Inflammatory macrophage treated with lipopolysaccharide for 4 hours (primary cell): ENCODE results near the gene FAM174A.
"Not testable (repeated sequence)": the region's sequence is repeated elsewhere in the genome, so short reads cannot be mapped to it uniquely, and the experiment has no call there.

Experiments
- DNase-seq: peaks from one replicate; pipeline ENCODE4 v3.0.0-alpha.2; 2020

FAM174A gene

DNA sequence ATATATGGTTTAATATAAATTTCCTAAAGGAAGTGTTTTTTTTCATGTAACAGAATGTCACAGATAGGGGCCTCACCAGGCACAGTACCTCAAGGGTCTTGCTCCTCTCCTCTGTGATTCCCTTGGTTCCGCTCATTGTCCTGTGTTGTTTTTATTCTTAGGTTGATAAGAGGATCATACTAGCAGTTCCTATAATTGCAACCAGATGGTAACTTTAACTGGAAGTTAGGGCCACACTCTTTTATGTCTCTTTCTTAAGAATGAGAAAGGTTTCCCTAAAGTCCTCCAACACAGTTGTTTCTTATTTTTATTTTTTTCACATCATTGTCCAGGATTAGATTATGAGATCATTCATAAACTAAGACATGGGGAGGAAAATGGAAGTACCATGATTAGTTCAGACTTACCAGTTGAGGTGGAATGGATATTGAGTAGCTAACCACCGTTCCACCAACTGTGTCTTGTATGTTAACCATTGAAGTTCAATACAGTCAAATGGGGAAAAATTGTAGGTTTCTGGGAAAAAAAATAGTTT lies 41.1 kb downstream of the FAM174A start:
- no peak for DNase-seq

DNA sequence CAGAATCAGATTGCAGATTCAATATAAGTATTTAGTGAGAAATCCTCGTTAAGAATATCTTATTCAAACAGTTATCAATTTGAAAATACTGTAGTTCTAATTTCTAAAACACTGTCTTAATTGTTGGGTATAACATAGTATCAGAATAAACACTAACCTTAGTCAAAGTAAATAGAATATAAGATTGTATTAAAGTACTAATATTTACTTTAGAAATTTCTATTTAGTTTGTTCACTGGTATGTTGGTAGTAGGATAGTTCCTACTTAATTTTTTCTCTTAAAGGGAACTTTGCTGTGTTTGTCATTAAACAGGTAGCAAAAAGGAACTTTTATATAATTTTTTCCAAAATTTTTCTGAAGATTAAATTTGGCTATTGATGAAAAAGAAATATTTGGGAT lies 42.3 kb downstream of the FAM174A start:
- DNase-seq = no peak

DNA sequence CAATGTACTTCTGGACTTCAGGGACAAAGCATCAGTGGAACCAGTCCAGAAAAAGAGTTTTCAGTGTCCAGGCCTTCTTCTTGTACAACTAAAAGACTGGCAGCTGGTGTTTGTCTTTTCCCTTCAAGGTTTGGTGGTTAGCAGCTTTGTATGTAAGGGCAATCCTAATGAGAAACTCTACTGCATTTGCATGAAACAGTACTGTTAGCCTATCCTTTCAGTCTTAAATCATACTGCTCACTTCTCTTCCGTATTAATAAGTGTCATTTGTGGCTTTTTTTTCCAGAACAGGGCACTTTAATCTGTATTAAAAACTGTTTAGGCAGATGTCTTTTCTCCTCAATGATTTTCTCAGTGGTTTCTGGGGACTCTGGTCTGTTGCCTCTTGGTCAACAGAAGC lies 48.9 kb downstream of the FAM174A start:
- no peak for DNase-seq

DNA sequence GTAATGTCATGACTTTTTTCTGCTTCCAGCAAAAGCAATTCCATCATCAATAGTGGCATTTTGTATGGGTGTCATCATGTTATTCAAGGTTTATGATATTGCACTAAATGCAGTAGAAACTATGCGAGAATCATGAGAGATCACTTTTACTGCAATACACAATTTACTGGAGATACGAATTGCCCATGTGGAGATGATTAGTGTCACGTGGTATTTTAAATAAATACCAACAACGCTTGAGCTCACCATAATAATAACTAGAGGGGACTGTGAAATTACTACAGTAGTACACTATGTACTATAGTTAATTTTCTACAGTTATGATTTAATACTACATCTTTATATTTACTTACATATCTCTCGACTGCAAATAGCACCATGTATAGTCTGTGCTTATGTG lies 49.7 kb downstream of the FAM174A start:
- no peak for DNase-seq

DNA sequence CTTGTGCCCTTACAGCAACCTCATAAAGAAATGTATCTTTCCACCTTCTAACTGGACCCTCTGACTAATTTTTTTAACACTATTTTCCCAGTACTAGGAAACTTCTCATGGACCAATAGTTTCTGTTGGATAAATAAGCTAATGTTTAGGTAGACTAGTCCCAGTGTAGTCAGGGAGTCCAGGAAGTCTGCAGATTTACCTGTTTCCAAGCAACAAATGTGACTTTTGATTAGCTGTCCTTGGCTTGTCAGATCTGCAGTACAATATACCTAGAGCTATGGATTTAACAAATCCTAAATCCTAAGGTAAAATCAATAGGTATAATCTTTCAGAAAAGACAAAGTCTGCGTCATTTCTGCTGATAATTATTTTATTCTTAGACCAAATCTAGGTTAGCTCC lies 55.7 kb downstream of the FAM174A start:
- no peak for DNase-seq

DNA sequence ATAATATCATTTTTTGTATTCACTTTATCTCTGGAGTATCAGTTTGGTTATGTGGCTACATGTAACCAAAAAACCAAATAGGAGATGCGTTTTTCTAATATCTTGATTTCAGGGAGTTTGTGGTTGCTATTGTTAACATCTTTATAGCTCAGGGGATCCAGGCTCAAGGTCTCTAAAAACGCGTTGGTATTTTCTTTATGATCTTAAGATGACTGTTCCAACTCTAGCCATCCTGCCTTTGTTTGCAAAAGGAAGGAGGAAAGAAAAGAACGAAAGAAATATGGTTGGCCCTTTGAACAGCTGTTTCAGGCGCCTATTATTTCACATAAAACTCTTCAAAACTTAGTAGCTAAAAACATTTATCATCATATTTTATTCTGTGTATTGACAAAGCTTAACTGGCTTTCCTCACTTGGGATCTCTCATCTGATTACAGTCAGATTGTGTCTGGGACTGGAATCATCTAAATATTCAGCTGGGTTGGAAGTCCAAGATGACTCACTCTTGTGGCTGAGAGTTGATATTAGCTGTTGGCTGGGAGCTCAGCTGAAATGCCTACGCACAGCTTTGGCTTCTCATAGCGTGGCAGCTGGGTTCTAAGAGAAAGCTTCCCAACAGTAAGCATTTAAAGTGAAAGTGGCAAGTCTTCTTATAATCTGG lies 60.1 kb downstream of the FAM174A start:
- DNase-seq = no peak

DNA sequence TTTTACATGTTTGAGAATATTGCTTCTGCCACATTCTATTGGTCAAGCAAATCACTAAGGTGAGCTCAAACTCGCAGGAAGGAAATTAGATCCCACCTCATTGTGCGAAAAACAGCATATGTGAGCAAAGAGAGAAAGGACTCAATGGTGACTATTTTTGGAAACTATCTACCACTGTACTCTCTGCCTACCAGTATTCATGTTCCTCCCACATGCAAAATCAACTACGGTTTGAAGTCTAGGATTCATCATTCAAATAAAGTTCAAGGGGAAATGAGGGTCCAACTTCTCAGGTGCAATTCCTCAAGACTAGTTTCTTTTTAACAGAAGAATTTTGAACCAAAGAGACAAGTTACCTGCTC lies 60.6 kb downstream of the FAM174A start:
- DNase-seq = no peak

DNA sequence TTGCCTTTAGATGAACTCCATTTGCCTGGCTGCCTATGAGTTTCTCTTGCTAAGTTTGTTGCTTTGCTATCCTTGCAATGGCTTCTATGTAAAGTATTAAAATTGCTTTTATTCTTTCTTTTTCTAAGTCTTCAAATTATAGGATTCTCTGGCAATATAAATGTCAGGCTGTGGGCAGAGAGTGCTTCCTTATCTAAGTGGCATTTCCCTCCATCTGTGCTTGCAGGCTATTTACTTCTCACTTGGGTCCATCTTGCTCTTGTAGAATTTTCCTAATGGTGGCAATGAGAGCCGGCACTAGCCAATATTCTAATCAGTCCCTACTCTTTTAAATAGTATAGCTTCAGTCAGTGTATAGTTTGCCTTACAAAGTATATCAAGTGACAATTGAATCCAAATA lies 63.3 kb downstream of the FAM174A start:
- DNase-seq = no peak

DNA sequence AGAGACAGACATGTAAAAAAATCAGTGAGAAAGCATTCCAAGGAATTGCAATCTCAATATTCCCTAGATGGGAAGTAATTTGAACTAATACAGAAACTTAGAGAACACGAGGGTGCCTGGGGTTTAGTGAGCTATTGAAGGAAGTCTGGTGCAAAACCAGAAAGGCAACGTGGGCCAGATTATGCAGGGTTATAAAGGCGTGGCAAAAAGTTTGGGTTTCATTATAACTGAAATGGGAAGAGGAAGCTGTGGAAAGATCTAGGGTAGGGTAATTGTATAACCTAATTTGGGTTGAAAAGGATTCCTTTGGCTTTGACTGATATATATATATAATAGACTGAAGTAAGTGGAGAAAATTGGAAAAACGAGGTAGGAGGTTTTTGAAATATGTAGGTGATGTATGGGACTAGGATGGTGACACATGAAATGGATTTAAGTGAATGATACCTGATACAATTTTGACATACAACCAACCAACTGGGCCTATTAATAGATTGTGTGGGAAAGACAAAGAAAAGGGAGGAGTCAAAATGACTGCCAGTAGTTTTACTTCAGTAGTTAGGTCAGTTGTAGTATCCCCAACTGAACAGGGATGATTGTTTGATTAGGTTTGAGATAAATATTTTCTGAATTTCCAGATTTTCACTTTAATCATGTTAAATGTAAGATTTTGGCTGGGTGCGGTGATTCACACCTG lies 65.3 kb downstream of the FAM174A start:
- DNase-seq = peak; percentile 34

DNA sequence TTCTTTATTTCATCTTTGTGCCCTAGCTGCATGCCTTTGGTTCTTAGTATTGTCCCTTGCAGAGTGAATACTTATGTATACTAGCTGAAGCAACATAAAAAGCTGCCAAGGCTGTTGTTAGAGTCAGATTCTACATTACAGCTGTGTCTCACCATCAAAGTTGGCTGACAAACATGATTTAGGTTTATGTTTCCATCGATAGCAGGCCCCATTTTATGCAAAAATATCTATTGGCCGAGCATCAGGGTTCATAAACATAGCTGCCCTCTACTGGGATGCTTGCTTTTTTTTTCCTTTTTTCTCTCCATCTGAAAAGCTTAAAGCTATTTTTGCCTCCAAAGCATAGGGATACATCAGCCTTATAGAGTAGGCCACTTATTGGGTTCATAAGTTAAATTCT lies 68.0 kb downstream of the FAM174A start:
- no peak for DNase-seq

DNA sequence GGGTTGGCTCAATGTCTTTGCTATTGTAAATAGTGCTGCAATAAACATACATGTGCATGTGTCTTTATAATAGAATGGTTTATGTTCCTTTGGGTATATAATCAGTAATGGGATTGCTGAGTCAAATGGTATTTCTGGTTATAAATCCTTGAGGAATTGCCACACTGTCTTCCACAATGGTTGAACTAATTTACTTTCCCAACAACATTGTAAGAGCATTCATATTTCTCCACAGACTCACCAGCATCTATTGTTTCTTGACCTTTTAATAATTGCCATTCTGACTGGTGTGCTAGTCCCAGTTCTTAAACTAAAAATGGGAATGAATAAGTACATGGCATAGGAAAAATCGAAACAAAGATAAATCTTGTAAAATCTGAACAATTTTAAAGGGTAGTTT lies 68.8 kb downstream of the FAM174A start:
- DNase-seq = not testable (repeated sequence)

DNA sequence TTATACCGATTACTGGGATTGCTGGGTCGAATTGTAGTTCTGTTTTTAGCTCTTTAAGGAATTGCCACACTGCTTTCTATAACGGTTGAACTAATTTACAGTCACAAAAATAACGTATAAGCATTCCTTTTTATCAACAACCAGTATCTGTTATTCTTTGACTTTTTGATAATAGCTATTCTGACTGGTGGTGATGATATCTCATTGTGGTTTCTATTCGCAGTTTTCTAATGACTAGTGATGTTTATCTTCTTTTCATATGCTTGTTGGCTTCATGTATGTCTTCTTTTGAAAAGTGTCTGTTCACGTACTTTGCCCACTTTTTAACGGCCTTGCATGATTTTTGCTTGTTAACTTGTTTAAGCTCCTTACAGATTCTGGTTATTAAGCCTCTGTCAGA lies 74.4 kb downstream of the FAM174A start:
- no peak for DNase-seq

DNA sequence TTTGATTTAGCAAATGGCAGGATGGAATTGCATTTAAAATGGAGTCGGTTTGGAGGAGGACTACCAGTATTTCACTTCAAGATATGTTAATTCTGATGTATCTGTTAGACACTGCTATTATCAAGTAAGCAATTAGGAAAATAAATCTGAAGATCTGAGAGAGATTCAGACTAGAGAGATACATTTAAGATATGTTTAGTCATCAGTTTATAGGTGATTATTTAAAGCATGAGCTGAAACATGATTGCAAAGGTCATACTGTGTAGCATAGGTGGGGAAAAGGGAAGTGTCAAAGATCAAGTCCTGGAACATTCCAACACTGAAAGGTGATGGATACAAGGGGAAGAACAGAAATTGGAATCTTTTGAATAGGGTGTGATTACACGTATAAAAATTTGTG lies 79.1 kb downstream of the FAM174A start:
- no peak for DNase-seq

DNA sequence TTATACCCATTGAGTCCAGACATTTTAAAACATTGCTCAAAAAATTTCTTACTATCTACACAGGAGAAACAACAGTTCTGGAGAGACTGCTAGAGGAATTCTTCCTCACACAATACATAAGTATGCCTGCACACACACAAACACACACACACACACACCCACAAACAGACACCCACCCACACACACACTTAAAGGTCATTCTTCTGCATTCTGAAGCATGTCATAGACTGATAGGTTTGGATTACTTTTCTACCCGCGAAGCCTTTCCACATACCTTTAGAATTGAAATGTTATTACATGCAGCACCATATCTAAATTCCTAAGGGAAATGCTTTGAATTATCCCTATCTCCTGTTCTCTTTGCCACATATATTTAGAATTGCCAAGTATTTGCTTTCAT lies 80.2 kb downstream of the FAM174A start:
- DNase-seq = no peak

DNA sequence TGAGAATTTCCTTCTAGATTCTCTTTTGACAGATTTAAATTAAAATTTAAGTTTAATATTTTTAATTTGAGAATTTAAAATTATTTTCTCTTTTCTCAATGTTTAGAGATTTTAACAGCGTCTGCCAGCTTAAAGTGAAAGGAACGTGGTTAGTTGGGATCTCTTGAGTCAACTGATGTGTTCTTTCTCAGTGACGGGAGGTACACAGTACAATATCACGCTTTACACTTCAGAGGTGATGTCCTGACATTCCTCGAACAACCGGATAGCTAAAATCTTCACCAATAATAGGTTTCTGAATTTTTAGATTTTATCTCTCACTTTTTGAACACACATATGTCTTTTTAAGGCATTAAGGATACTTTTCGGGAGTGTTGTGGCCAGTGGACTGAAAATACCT lies 81.1 kb downstream of the FAM174A start:
- no peak for DNase-seq

DNA sequence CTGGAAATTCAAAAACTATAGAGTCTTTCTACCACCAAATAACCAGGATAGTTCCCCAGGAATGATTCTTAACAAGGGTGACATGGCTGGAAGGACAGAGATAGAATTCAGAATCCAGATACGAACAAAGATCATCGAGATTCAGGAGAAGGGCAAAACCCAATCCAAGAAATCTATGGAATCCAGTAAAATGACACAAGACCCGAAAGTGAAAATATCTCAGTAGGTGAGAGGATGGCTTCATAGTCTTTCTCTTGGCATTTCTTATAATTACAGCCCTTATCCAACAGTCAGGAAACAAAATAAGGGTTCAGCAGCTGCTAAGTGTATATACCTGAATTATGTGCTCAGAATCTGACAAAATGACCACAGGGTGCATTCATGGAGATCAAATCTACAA lies 81.8 kb downstream of the FAM174A start:
- no peak for DNase-seq

DNA sequence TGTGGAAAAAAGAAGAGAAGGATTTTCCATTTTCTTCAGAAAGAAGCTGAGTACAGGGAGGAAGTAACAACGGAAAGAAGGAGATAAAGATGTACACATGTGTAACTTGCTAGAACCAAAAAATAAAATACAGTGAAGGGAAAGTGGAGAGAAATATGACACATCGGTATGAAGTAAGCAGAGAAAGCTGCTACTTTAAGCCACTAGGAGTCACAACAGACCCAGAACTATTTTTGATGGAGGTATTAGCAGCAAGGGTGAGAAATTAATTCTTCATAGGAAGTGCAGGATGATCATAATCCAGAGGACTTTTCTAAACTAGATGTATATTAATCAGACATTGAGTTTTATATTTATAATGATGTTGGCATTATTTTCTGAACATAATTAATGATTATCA lies 88.5 kb downstream of the FAM174A start:
- peak; percentile 58 for DNase-seq

DNA sequence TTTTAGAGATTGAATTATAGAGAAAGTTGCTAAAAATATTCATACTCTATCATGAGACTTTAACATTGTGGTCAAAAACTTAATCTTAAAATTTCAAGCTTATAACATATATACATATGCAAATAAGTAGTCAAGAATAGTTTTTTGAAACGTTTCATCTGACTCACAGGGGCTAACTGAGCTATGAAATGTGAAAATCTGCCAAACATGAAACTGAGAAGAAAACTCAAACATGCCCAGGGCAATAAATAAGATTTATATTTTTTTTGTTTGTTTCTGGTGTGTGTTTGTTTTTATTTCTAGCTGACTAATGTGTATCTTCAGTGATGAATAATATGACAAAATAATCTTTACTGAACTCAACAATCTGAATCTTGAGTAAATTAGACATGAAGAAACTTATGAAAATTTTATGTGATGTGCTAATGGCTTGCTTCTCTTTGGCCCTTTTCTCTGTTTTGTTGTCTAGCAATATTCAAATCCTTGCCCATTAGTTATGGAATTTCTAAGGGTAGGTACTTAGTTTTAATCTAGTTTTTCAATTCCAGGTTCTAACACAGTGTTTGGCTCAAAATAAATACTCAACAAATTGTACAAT lies 99.9 kb downstream of the FAM174A start:
- DNase-seq = no peak
